Uterus (tissue), 2 donors: Measurements from ENCODE around the gene CIBAR2.
"Not testable (repeated sequence)": the region's sequence is repeated elsewhere in the genome, so short reads cannot be mapped to it uniquely, and the experiment has no call there.

Experiments used
- CTCF ChIP-seq, 4 experiments: fragments of 200-600 bp in 2 of 4; fragments of 450-650 bp in 2 of 4; sonication (generic) in 2 of 4; IDR thresholded peaks; one replicate each; pipeline ENCODE4 v1.5.1; 2016 to 2019; ENCODE audit warnings: antibody characterized with exemption in 4 of 4, mild to moderate bottlenecking in 2 of 4, moderate library complexity in 1 of 4
- POLR2A ChIP-seq, 2 donors: fragments of 450-650 bp; IDR thresholded peaks; one replicate each; pipeline ENCODE4 v1.6.1; 2016; ENCODE audit warnings: antibody characterized with exemption in 2 of 2, mild to moderate bottlenecking in 1 of 2, moderate library complexity in 1 of 2

- not testable (repeated sequence) for TF ChIP-seq CTCF, POLR2A (IDR thresholded peaks at IDR 0.05)
Observed at GRCh38 chr16:85123441-85123840, 11.2 kb upstream of the CIBAR2 start.
